NCI-H526 (cell line): ENCODE data around the gene CHTOP.
"Not testable (repeated sequence)": the region's sequence is repeated elsewhere in the genome, so short reads cannot be mapped to it uniquely, and the experiment has no call there.

Experiments
- DNase-seq, 2 experiments: peaks; one replicate each; lab custom pipeline; 2025; lab: John Stamatoyannopoulos, UW

CHTOP gene

GRCh38 chr1:153633161-153633753 is 609 bp upstream of the CHTOP start:
- no peak for DNase-seq

GRCh38 chr1:153635872-153636271 is 2.0 kb downstream of the CHTOP start:
- DNase-seq, result no peak

- no peak for DNase-seq
These were observed 2.4 kb downstream of the CHTOP start for GRCh38 chr1:153636312-153636711.

GRCh38 chr1:153638261-153638660 is 4.4 kb downstream of the CHTOP start:
- no peak for DNase-seq

- no peak for DNase-seq
These were observed 5.4 kb downstream of the CHTOP start for GRCh38 chr1:153639280-153639679.

GRCh38 chr1:153640213-153640612 is 6.3 kb downstream of the CHTOP start:
- not testable (repeated sequence) for DNase-seq

- DNase-seq, result no peak
These were observed 7.0 kb downstream of the CHTOP start for GRCh38 chr1:153640861-153641260.

- DNase-seq, result no peak
These were observed 8.3 kb downstream of the CHTOP start for GRCh38 chr1:153642161-153642560.

- no peak for DNase-seq
These were observed 9.2 kb downstream of the CHTOP start for GRCh38 chr1:153643100-153643499.

- DNase-seq, result no peak
These were observed 9.9 kb downstream of the CHTOP start for GRCh38 chr1:153643816-153644215.

GRCh38 chr1:153646672-153647345 is 12.9 kb downstream of the CHTOP start:
- no peak for DNase-seq

GRCh38 chr1:153647346-153647714 is 13.5 kb downstream of the CHTOP start:
- DNase-seq, result peak in 1 of 2 experiments; percentile 39

GRCh38 chr1:153648000-153648643 is 14.3 kb downstream of the CHTOP start:
- no peak for DNase-seq

- DNase-seq, result no peak
These were observed 15.4 kb downstream of the CHTOP start for GRCh38 chr1:153649137-153649862.

- DNase-seq, result no peak
These were observed 16.0 kb downstream of the CHTOP start for GRCh38 chr1:153649863-153650235.

GRCh38 chr1:153651771-153652170 is 17.9 kb downstream of the CHTOP start:
- no peak for DNase-seq

GRCh38 chr1:153652805-153653500 is 19.1 kb downstream of the CHTOP start:
- no peak for DNase-seq

- DNase-seq, result no peak
These were observed 21.5 kb downstream of the CHTOP start for GRCh38 chr1:153655333-153655732.

- DNase-seq, result peak; percentile 92 to 99
These were observed 24.7 kb downstream of the CHTOP start, which contains the start of gene SNAPIN for GRCh38 chr1:153658400-153659174. Gene SNAPIN (plus strand): TSS chr1:153658703. CDS start chr1:153658744, 41 bp downstream.

GRCh38 chr1:153659175-153659534 is 25.3 kb downstream of the CHTOP start:
- no peak for DNase-seq

- no peak for DNase-seq
These were observed 25.8 kb downstream of the CHTOP start for GRCh38 chr1:153659656-153660055.
